GM23248 (cell line): ENCODE measurements around the gene UBASH3B. TPM values are rescaled to one million over a fixed set of nuclear protein-coding genes. Genes with fewer than 3 reads are reported as not detected.

ENCODE experiments used
- DNase-seq: peaks from one replicate; pipeline ENCODE4 v3.0.0-alpha.2; 2015
- H2AFZ ChIP-seq: fragments of 200-600 bp; sonication (generic); 2 replicates; pipeline ENCODE4 v1.6.1; 2016; ENCODE audit warnings: antibody characterized with exemption
- H3F3A ChIP-seq: fragments of 200-600 bp; sonication (generic); 2 replicates; pipeline ENCODE4 v1.6.1; 2016; ENCODE audit warnings: mild to moderate bottlenecking, antibody characterized with exemption, mixed run types; ENCODE audit not compliant: insufficient read depth
- H3K27ac ChIP-seq: fragments of 200-600 bp; sonication (generic); 2 replicates; pipeline ENCODE4 v1.5.1; 2016; ENCODE audit warnings: mild to moderate bottlenecking
- H3K27me3 ChIP-seq: fragments of 200-600 bp; sonication (generic); replicated peaks from 2 replicates; pipeline ENCODE4 v1.6.1; 2016; ENCODE audit warnings: mild to moderate bottlenecking; ENCODE audit not compliant: insufficient read depth
- H3K36me3 ChIP-seq: fragments of 200-600 bp; sonication (generic); 2 replicates; pipeline ENCODE4 v1.6.1; 2016; ENCODE audit warnings: low read depth, mild to moderate bottlenecking
- H3K4me1 ChIP-seq: fragments of 200-600 bp; sonication (generic); 2 replicates; pipeline ENCODE4 v1.6.1; 2016; ENCODE audit warnings: mild to moderate bottlenecking; ENCODE audit not compliant: insufficient read depth
- H3K4me2 ChIP-seq: fragments of 200-600 bp; sonication (generic); one replicate; pipeline ENCODE4 v1.6.1; 2016; ENCODE audit warnings: mild to moderate bottlenecking; ENCODE audit not compliant: unreplicated experiment
- H3K4me3 ChIP-seq: fragments of 200-600 bp; sonication (generic); 2 replicates; pipeline ENCODE4 v1.5.1; 2016; ENCODE audit warnings: mild to moderate bottlenecking
- H3K79me2 ChIP-seq: fragments of 200-600 bp; sonication (generic); 2 replicates; pipeline ENCODE4 v1.6.1; 2016; ENCODE audit warnings: mild to moderate bottlenecking; ENCODE audit not compliant: insufficient read depth
- H3K9ac ChIP-seq: fragments of 200-600 bp; sonication (generic); 2 replicates; pipeline ENCODE4 v1.6.1; 2016; ENCODE audit warnings: mild to moderate bottlenecking
- H3K9me2 ChIP-seq: fragments of 200-600 bp; sonication (generic); 2 replicates; pipeline ENCODE4 v1.6.1; 2016; ENCODE audit warnings: mixed run types, mild to moderate bottlenecking, moderate library complexity; ENCODE audit not compliant: insufficient read depth
- H3K9me3 ChIP-seq: fragments of 200-600 bp; sonication (generic); one replicate; pipeline ENCODE4 v1.6.1; 2017; ENCODE audit warnings: low read depth
- H4K20me1 ChIP-seq: fragments of 200-600 bp; sonication (generic); 2 replicates; pipeline ENCODE4 v1.6.0; 2016; ENCODE audit not compliant: insufficient read depth
- EZH2 ChIP-seq: fragments of 200-600 bp; sonication (generic); IDR thresholded peaks from 2 replicates; pipeline ENCODE4 v1.6.1; 2018; ENCODE audit warnings: antibody characterized with exemption, mild to moderate bottlenecking; ENCODE audit not compliant: insufficient read depth, poor library complexity, severe bottlenecking
- EZH2phosphoT487 ChIP-seq: fragments of 200-600 bp; sonication (generic); IDR thresholded peaks from 2 replicates; pipeline ENCODE4 v1.6.1; 2018; ENCODE audit warnings: antibody characterized with exemption, moderate library complexity, mild to moderate bottlenecking, low read depth; ENCODE audit not compliant: insufficient read depth
- WGBS, 2 experiments: methylation state at CpG; one replicate each; pipeline ENCODE4 v1.1.6; 2015 to 2017; ENCODE audit warnings: low lambda C conversion rate in 2 of 2, low coverage in 1 of 2; ENCODE audit errors: missing lambda C conversion rate in 2 of 2; 5-methylcytosine and 5-hydroxymethylcytosine counted together
- in situ Hi-C: fragments of 300-500 bp; cut with MboI; formaldehyde crosslinking; loops from 2 replicates; pipeline ENCODE4 v1.15.0; 2020
- polyA plus RNA-seq: library from polyadenylated mRNA; unstranded; fragments of >200 nt; fragmentation: Nextera tagmentation; extraction: Ambion mirVana; gene quantifications from 2 replicates; pipeline ENCODE4 v1.2.1, GENCODE V29; 2016
- total RNA-seq: library from RNA; depleted of rRNA; stranded (reverse); fragments of >200 nt; shearing (Covaris generic); gene quantifications from 2 replicates; pipeline ENCODE4 v1.2.3, GENCODE V29; 2014

UBASH3B gene
- total and polyA plus RNA-seq, 2 experiments from 2014 or later, result 15.5 to 19.7 TPM

- peaks cover 56% of the 10 kb centered on the region for H3K79me2 ChIP-seq
- H3K4me3 ChIP-seq, result no peak overlapping the region
- no peak overlapping the region for H3K27ac ChIP-seq
- no peaks in the 10 kb centered on the region for H3K9me3 ChIP-seq
- H3F3A ChIP-seq, result no peaks in the 10 kb centered on the region
- H3K27me3 ChIP-seq, result no peaks in the 10 kb centered on the region
- DNase-seq, result no peak
- WGBS, 2 experiments, result 94 to 95% methylated on average over 4 of the region's 4 CpGs
- H3K9me2 ChIP-seq, result no peaks in the 10 kb centered on the region
- H3K4me1 ChIP-seq, result peaks cover 7% of the 10 kb centered on the region; the same call in 1 of the 2 replicates
- TF ChIP-seq EZH2, result no peak
- TF ChIP-seq EZH2phosphoT487, result no peak
- no peak overlapping the region for H3K9ac ChIP-seq
- no peak overlapping the region for H2AFZ ChIP-seq
- H3K36me3 ChIP-seq, result no peaks in the 10 kb centered on the region
- H3K4me2 ChIP-seq, result no peak overlapping the region
- H4K20me1 ChIP-seq, result no peaks in the 10 kb centered on the region
- in situ Hi-C loops, result no loop called here
These were observed 110.1 kb downstream of the UBASH3B start for GRCh38 chr11:122765487-122766131.

- Histone ChIP-seq H3K9me2 (no peaks in the 10 kb centered on the region), H3K9me3 (no peaks in the 10 kb centered on the region), H3K27ac (no peak overlapping the region), H2AFZ (no peak overlapping the region), H3K36me3 (no peaks in the 10 kb centered on the region), H3K4me1 (peaks cover 16% of the 10 kb centered on the region), H3K9ac (no peak overlapping the region), H3K4me2 (no peak overlapping the region), H3K27me3 (no peaks in the 10 kb centered on the region), H3K79me2 (peaks cover 40% of the 10 kb centered on the region), H3F3A (no peaks in the 10 kb centered on the region), H3K4me3 (no peak overlapping the region), H4K20me1 (no peaks in the 10 kb centered on the region)
- peak; percentile 41 for DNase-seq
- in situ Hi-C loops, result no loop called here
- TF ChIP-seq EZH2phosphoT487 (no peak), EZH2 (no peak)
- WGBS, 2 experiments, result 48 to 49% methylated on average over 4 of the region's 4 CpGs
These were observed 113.7 kb downstream of the UBASH3B start for GRCh38 chr11:122769126-122769780.

- in situ Hi-C loops, result no loop called here
- Histone ChIP-seq H3K36me3 (no peaks in the 10 kb centered on the region), H2AFZ (no peak overlapping the region), H3K27ac (no peak overlapping the region), H4K20me1 (no peaks in the 10 kb centered on the region), H3K9me3 (no peaks in the 10 kb centered on the region), H3K9me2 (no peaks in the 10 kb centered on the region), H3K4me1 (peaks cover 16% of the 10 kb centered on the region), H3K4me3 (no peak overlapping the region), H3K79me2 (peaks cover 25% of the 10 kb centered on the region), H3F3A (peaks cover 5% of the 10 kb centered on the region; the same call in 1 of the 2 replicates), H3K4me2 (no peak overlapping the region), H3K27me3 (no peaks in the 10 kb centered on the region), H3K9ac (no peak overlapping the region)
- DNase-seq, result peak; percentile 65
- TF ChIP-seq EZH2phosphoT487 (no peak), EZH2 (no peak)
- 63 to 67% methylated on average over 6 to 7 of the region's 7 CpGs for WGBS, 2 experiments
These were observed 117.4 kb downstream of the UBASH3B start for GRCh38 chr11:122772945-122773344.

GRCh38 chr11:122773781-122774266 lies 118.3 kb downstream of the UBASH3B start:
- no peak overlapping the region for H3K27ac ChIP-seq
- 64% methylated on average over 8 of the region's 8 CpGs for WGBS, 2 experiments

More at GRCh38 chr11:122773781-122774266, 118.3 kb downstream of the UBASH3B start:
- no peak overlapping the region for H3K4me3 ChIP-seq
- H3F3A ChIP-seq, result peaks cover 13% of the 10 kb centered on the region; the same call in 1 of the 2 replicates
- DNase-seq, result no peak
- peaks cover 22% of the 10 kb centered on the region for H3K79me2 ChIP-seq
- no peak overlapping the region for H3K4me2 ChIP-seq
- no peak overlapping the region for H3K9ac ChIP-seq
- H3K27me3 ChIP-seq, result no peaks in the 10 kb centered on the region
- in situ Hi-C loops, result no loop called here
- no peaks in the 10 kb centered on the region for H3K9me3 ChIP-seq
- peaks cover 23% of the 10 kb centered on the region for H3K4me1 ChIP-seq
- no peaks in the 10 kb centered on the region for H4K20me1 ChIP-seq
- no peaks in the 10 kb centered on the region for H3K9me2 ChIP-seq
- TF ChIP-seq EZH2phosphoT487, result no peak
- no peak for TF ChIP-seq EZH2
- no peak overlapping the region for H2AFZ ChIP-seq
- no peaks in the 10 kb centered on the region for H3K36me3 ChIP-seq
